Uterus (tissue), 2 donors: ENCODE results near the gene IL1RL1.

Experiments used
- CTCF ChIP-seq, 4 experiments: fragments of 200-600 bp in 2 of 4; fragments of 450-650 bp in 2 of 4; sonication (generic) in 2 of 4; IDR thresholded peaks; one replicate each; pipeline ENCODE4 v1.5.1; 2016 to 2019; ENCODE audit warnings: antibody characterized with exemption in 4 of 4, mild to moderate bottlenecking in 2 of 4, moderate library complexity in 1 of 4
- POLR2A ChIP-seq, 2 donors: fragments of 450-650 bp; IDR thresholded peaks; one replicate each; pipeline ENCODE4 v1.6.1; 2016; ENCODE audit warnings: antibody characterized with exemption in 2 of 2, mild to moderate bottlenecking in 1 of 2, moderate library complexity in 1 of 2

- TF ChIP-seq CTCF (IDR thresholded peaks at IDR 0.05) (no peak), POLR2A (IDR thresholded peaks at IDR 0.05) (no peak)
Measured at GRCh38 chr2:102340778-102341177, 29.4 kb downstream of the IL1RL1 start.
